Measurements from ENCODE around the gene SLC28A1. TPM values are rescaled to one million over a fixed set of nuclear protein-coding genes. Genes with fewer than 3 reads are reported as not detected.

Gene SLC28A1
- total and polyA plus RNA-seq, 4 donors: 0.09 to 39.7 (median 18.3) TPM

GRCh38 chr15:84910928-84911623, 26.6 kb downstream of the SLC28A1 start:
- 65% methylated on average over 17 of the region's 17 CpGs for WGBS
- Histone ChIP-seq H3K27me3 (ENCODE audit: control insufficient read depth in 4 of 4, insufficient read depth in 4 of 4, low read length in 3 of 4) (no peaks in the 10 kb centered on the region), H3K4me3 (ENCODE audit: low read depth in 1 of 3, low read length in 3 of 3) (no peak overlapping the region), H3K9me3 (ENCODE audit: control insufficient read depth in 4 of 4, low read length in 3 of 4) (no peaks in the 10 kb centered on the region), H3K36me3 (ENCODE audit: control insufficient read depth in 4 of 4, insufficient read depth in 3 of 4, low read depth in 1 of 4, low read length in 3 of 4) (peaks cover 0 to 18% (median 4%) of the 10 kb centered on the region in 4 donors), H3K9ac (ENCODE audit: low read depth in 1 of 2, low read length in 2 of 2) (peak overlapping the region in 1 of 2 donors; percentile 19), H3K27ac (ENCODE audit: low read depth in 1 of 2, low read length in 2 of 2) (peak overlapping the region; percentile 67 to 81), H3K4me1 (ENCODE audit: control insufficient read depth in 4 of 4, insufficient read depth in 4 of 4, low read length in 3 of 4) (peaks cover 11 to 30% (median 21%) of the 10 kb centered on the region in 4 donors)
- TF ChIP-seq FOXA1 (IDR thresholded peaks at IDR 0.05): no peak
- TF ChIP-seq RXRA (IDR thresholded peaks at IDR 0.05): peak; percentile 19 to 64
- TF ChIP-seq TAF1 (conservative IDR thresholded peaks at IDR 0.05): no peak
- peak; percentile 70 for TF ChIP-seq YY1 (IDR thresholded peaks at IDR 0.05)
- peak; percentile 40 to 81 for TF ChIP-seq HNF4A (conservative IDR thresholded peaks at IDR 0.05)
- peak in 1 of 2 donors; percentile 78 for TF ChIP-seq EGR1 (IDR thresholded peaks at IDR 0.05; ENCODE audit: low read depth in 2 of 2)
- TF ChIP-seq GABPA (IDR thresholded peaks at IDR 0.05 in 1 of 2, conservative IDR thresholded peaks at IDR 0.05 in 1 of 2): peak in 1 of 2 donors; percentile 65
- TF ChIP-seq, protein P1, sequence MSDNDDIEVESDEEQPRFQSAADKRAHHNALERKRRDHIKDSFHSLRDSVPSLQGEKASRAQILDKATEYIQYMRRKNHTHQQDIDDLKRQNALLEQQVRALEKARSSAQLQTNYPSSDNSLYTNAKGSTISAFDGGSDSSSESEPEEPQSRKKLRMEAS (IDR thresholded peaks at IDR 0.05): peak; percentile 95
- TF ChIP-seq, protein P2, sequence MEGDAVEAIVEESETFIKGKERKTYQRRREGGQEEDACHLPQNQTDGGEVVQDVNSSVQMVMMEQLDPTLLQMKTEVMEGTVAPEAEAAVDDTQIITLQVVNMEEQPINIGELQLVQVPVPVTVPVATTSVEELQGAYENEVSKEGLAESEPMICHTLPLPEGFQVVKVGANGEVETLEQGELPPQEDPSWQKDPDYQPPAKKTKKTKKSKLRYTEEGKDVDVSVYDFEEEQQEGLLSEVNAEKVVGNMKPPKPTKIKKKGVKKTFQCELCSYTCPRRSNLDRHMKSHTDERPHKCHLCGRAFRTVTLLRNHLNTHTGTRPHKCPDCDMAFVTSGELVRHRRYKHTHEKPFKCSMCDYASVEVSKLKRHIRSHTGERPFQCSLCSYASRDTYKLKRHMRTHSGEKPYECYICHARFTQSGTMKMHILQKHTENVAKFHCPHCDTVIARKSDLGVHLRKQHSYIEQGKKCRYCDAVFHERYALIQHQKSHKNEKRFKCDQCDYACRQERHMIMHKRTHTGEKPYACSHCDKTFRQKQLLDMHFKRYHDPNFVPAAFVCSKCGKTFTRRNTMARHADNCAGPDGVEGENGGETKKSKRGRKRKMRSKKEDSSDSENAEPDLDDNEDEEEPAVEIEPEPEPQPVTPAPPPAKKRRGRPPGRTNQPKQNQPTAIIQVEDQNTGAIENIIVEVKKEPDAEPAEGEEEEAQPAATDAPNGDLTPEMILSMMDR (IDR thresholded peaks at IDR 0.05; ENCODE audit: low read depth, low read length, missing input control): no peak
- TF ChIP-seq, protein P3, sequence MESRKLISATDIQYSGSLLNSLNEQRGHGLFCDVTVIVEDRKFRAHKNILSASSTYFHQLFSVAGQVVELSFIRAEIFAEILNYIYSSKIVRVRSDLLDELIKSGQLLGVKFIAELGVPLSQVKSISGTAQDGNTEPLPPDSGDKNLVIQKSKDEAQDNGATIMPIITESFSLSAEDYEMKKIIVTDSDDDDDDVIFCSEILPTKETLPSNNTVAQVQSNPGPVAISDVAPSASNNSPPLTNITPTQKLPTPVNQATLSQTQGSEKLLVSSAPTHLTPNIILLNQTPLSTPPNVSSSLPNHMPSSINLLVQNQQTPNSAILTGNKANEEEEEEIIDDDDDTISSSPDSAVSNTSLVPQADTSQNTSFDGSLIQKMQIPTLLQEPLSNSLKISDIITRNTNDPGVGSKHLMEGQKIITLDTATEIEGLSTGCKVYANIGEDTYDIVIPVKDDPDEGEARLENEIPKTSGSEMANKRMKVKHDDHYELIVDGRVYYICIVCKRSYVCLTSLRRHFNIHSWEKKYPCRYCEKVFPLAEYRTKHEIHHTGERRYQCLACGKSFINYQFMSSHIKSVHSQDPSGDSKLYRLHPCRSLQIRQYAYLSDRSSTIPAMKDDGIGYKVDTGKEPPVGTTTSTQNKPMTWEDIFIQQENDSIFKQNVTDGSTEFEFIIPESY (IDR thresholded peaks at IDR 0.05): no peak
- TF ChIP-seq HNF4G (IDR thresholded peaks at IDR 0.05): no peak
- TF ChIP-seq RAD21 (IDR thresholded peaks at IDR 0.05): no peak
- no peak for TF ChIP-seq NR2F2 (IDR thresholded peaks at IDR 0.05)
- TF ChIP-seq JUND (IDR thresholded peaks at IDR 0.05): no peak
- TF ChIP-seq, protein P4, sequence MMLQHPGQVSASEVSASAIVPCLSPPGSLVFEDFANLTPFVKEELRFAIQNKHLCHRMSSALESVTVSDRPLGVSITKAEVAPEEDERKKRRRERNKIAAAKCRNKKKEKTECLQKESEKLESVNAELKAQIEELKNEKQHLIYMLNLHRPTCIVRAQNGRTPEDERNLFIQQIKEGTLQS (IDR thresholded peaks at IDR 0.05): no peak
- TF ChIP-seq, protein P5, sequence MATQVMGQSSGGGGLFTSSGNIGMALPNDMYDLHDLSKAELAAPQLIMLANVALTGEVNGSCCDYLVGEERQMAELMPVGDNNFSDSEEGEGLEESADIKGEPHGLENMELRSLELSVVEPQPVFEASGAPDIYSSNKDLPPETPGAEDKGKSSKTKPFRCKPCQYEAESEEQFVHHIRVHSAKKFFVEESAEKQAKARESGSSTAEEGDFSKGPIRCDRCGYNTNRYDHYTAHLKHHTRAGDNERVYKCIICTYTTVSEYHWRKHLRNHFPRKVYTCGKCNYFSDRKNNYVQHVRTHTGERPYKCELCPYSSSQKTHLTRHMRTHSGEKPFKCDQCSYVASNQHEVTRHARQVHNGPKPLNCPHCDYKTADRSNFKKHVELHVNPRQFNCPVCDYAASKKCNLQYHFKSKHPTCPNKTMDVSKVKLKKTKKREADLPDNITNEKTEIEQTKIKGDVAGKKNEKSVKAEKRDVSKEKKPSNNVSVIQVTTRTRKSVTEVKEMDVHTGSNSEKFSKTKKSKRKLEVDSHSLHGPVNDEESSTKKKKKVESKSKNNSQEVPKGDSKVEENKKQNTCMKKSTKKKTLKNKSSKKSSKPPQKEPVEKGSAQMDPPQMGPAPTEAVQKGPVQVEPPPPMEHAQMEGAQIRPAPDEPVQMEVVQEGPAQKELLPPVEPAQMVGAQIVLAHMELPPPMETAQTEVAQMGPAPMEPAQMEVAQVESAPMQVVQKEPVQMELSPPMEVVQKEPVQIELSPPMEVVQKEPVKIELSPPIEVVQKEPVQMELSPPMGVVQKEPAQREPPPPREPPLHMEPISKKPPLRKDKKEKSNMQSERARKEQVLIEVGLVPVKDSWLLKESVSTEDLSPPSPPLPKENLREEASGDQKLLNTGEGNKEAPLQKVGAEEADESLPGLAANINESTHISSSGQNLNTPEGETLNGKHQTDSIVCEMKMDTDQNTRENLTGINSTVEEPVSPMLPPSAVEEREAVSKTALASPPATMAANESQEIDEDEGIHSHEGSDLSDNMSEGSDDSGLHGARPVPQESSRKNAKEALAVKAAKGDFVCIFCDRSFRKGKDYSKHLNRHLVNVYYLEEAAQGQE (IDR thresholded peaks at IDR 0.05): no peak
- peak; percentile 62 for TF ChIP-seq FOXA2 (IDR thresholded peaks at IDR 0.05)
- TF ChIP-seq SP1 (IDR thresholded peaks at IDR 0.05): peak; percentile 52
- DNase-seq (ENCODE audit: low spot score): no peak
